Thoracic aorta (tissue), 2 donors: ENCODE results near the gene SUSD5. TPM values are rescaled to one million over a fixed set of nuclear protein-coding genes. Genes with fewer than 3 reads are reported as not detected.
"Not testable (repeated sequence)": the region's sequence is repeated elsewhere in the genome, so short reads cannot be mapped to it uniquely, and the experiment has no call there.

Source experiments
- ATAC-seq: fragments of 150-250 bp; one replicate; pipeline ENCODE4 v1.8.0; 2017; ENCODE audit warnings: low read depth; ENCODE audit not compliant: insufficient number of reproducible peaks, low FRiP score
- DNase-seq: peaks from one replicate; pipeline ENCODE4 v3.0.0-alpha.2; 2020; ENCODE audit warnings: low spot score
- H3K27ac ChIP-seq, 2 donors: fragments of 200-600 bp; sonication (generic); 1 replicate in 1 of 2; 2 replicates in 1 of 2; pipeline ENCODE4 v1.5.1; 2016; ENCODE audit warnings: mild to moderate bottlenecking in 2 of 2, moderate library complexity in 2 of 2
- H3K27me3 ChIP-seq: fragments of 200-600 bp; sonication (generic); replicated peaks from 2 replicates; pipeline ENCODE4 v1.6.0; 2016; ENCODE audit warnings: mild to moderate bottlenecking; ENCODE audit not compliant: insufficient read depth
- H3K36me3 ChIP-seq: fragments of 200-600 bp; sonication (generic); one replicate; pipeline ENCODE4 v1.5.1; 2016
- H3K4me1 ChIP-seq, 2 donors: fragments of 200-600 bp; sonication (generic); 1 replicate in 1 of 2; 2 replicates in 1 of 2; pipeline versions ENCODE4 v1.5.1 to v1.6.0; 2016; ENCODE audit warnings: low read depth in 2 of 2, mild to moderate bottlenecking in 1 of 2; ENCODE audit not compliant: control insufficient read depth in 1 of 2
- H3K4me3 ChIP-seq: fragments of 200-600 bp; sonication (generic); 2 replicates; pipeline ENCODE4 v1.5.1; 2016; ENCODE audit warnings: mild to moderate bottlenecking
- H3K9me3 ChIP-seq: fragments of 200-600 bp; sonication (generic); 2 replicates; pipeline ENCODE4 v1.5.1; 2016
- CTCF ChIP-seq: fragments of 200-600 bp; sonication (generic); IDR thresholded peaks from one replicate; pipeline ENCODE4 v1.5.1; 2019; ENCODE audit warnings: antibody characterized with exemption
- total RNA-seq, 2 donors: library from RNA; depleted of rRNA; stranded (reverse); fragments of >200 nt; gene quantifications; one replicate each; pipeline versions ENCODE4 v1.1.0 to v1.2.3, GENCODE V29; 2016

The SUSD5 gene
- total RNA-seq, 2 donors from 2014 or later: 259 to 273 TPM

GRCh38 chr3:33170531-33170930, 48.1 kb downstream of the SUSD5 start:
- Histone ChIP-seq H3K4me3 (no peak overlapping the region), H3K9me3 (no peaks in the 10 kb centered on the region), H3K27ac (peak overlapping the region; percentile 58 to 96), H3K36me3 (no peaks in the 10 kb centered on the region), H3K4me1 (peaks cover 36 to 88% of the 10 kb centered on the region in 2 donors), H3K27me3 (no peaks in the 10 kb centered on the region)
- no peak for TF ChIP-seq CTCF
- no peak for ATAC-seq
- no peak for DNase-seq

GRCh38 chr3:33167716-33168336, 50.8 kb downstream of the SUSD5 start:
- DNase-seq: no peak
- no peaks in the 10 kb centered on the region for H3K9me3 ChIP-seq
- TF ChIP-seq CTCF: no peak
- H3K27me3 ChIP-seq: no peaks in the 10 kb centered on the region
- no peaks in the 10 kb centered on the region for H3K36me3 ChIP-seq
- peak overlapping the region; percentile 80 to 96 for H3K27ac ChIP-seq
- H3K4me1 ChIP-seq: peaks cover 40 to 88% of the 10 kb centered on the region in 2 donors
- peak; percentile 50 for ATAC-seq
- H3K4me3 ChIP-seq: peak overlapping the region; percentile 2

- ATAC-seq: no peak
- H3K9me3 ChIP-seq: no peaks in the 10 kb centered on the region
- H3K4me3 ChIP-seq: no peak overlapping the region
- peaks cover 37 to 84% of the 10 kb centered on the region in 2 donors for H3K4me1 ChIP-seq
- H3K27ac ChIP-seq: peak overlapping the region; percentile 80 to 96
- no peak for DNase-seq
- no peak for TF ChIP-seq CTCF
- H3K27me3 ChIP-seq: no peaks in the 10 kb centered on the region
- H3K36me3 ChIP-seq: no peaks in the 10 kb centered on the region
Measured at GRCh38 chr3:33167284-33167683, 51.3 kb downstream of the SUSD5 start.

GRCh38 chr3:33166095-33166494, 52.5 kb downstream of the SUSD5 start:
- no peak for TF ChIP-seq CTCF

GRCh38 chr3:33165372-33165771, 53.2 kb downstream of the SUSD5 start:
- H3K36me3 ChIP-seq: no peaks in the 10 kb centered on the region
- no peaks in the 10 kb centered on the region for H3K9me3 ChIP-seq
- no peak for TF ChIP-seq CTCF
- H3K27me3 ChIP-seq: no peaks in the 10 kb centered on the region
- H3K4me1 ChIP-seq: peaks cover 36 to 76% of the 10 kb centered on the region in 2 donors
- no peak overlapping the region for H3K4me3 ChIP-seq
- peak overlapping the region; percentile 80 to 96 for H3K27ac ChIP-seq
- DNase-seq (no peak), ATAC-seq (no peak)

More at GRCh38 chr3:33166095-33166494, 52.5 kb downstream of the SUSD5 start:
- ATAC-seq: no peak
- Histone ChIP-seq H3K27me3 (no peaks in the 10 kb centered on the region), H3K4me1 (peaks cover 36 to 78% of the 10 kb centered on the region in 2 donors), H3K36me3 (no peaks in the 10 kb centered on the region), H3K27ac (peak overlapping the region; percentile 80 to 96), H3K4me3 (no peak overlapping the region), H3K9me3 (no peaks in the 10 kb centered on the region)
- no peak for DNase-seq

- Histone ChIP-seq H3K27ac (peak overlapping the region in 1 of 2 donors; percentile 34), H3K4me1 (peaks cover 29 to 70% of the 10 kb centered on the region in 2 donors)
- not testable (repeated sequence) for H3K36me3 ChIP-seq, H3K9me3 ChIP-seq, H3K4me3 ChIP-seq, H3K27me3 ChIP-seq, DNase-seq, ATAC-seq
Measured at GRCh38 chr3:33162621-33163020, 56.0 kb downstream of the SUSD5 start.
